Duodenal mucosa (tissue), 2 donors: Measurements from ENCODE around the gene CSPG5.

Experiments used
- H3K27ac ChIP-seq: one replicate; pipeline ENCODE4 v1.7.0; 2013; ENCODE audit warnings: low read depth, low read length
- H3K27me3 ChIP-seq, 2 donors: one replicate each; pipeline ENCODE4 v1.7.0; 2013; ENCODE audit warnings: low read length in 2 of 2, control low read depth in 1 of 2; ENCODE audit not compliant: insufficient read depth in 2 of 2, control insufficient read depth in 1 of 2
- H3K36me3 ChIP-seq, 2 donors: one replicate each; pipeline ENCODE4 v1.7.0; 2013; ENCODE audit warnings: low read length in 2 of 2, control low read depth in 1 of 2; ENCODE audit not compliant: insufficient read depth in 2 of 2, control insufficient read depth in 1 of 2
- H3K4me1 ChIP-seq, 2 donors: one replicate each; pipeline ENCODE4 v1.7.0; 2013; ENCODE audit warnings: low read length in 2 of 2, control low read depth in 1 of 2; ENCODE audit not compliant: insufficient read depth in 2 of 2, control insufficient read depth in 1 of 2
- H3K4me3 ChIP-seq, 2 donors: one replicate each; pipeline ENCODE4 v1.7.0; 2013; ENCODE audit warnings: low read length in 2 of 2, low read depth in 1 of 2
- H3K9ac ChIP-seq, 2 donors: one replicate each; pipeline ENCODE4 v1.7.0; 2013; ENCODE audit warnings: low read length in 2 of 2, low read depth in 1 of 2
- H3K9me3 ChIP-seq, 2 donors: one replicate each; pipeline ENCODE4 v1.7.0; 2013; ENCODE audit warnings: low read length in 2 of 2, control low read depth in 1 of 2; ENCODE audit not compliant: control insufficient read depth in 1 of 2

CSPG5 gene

DNA sequence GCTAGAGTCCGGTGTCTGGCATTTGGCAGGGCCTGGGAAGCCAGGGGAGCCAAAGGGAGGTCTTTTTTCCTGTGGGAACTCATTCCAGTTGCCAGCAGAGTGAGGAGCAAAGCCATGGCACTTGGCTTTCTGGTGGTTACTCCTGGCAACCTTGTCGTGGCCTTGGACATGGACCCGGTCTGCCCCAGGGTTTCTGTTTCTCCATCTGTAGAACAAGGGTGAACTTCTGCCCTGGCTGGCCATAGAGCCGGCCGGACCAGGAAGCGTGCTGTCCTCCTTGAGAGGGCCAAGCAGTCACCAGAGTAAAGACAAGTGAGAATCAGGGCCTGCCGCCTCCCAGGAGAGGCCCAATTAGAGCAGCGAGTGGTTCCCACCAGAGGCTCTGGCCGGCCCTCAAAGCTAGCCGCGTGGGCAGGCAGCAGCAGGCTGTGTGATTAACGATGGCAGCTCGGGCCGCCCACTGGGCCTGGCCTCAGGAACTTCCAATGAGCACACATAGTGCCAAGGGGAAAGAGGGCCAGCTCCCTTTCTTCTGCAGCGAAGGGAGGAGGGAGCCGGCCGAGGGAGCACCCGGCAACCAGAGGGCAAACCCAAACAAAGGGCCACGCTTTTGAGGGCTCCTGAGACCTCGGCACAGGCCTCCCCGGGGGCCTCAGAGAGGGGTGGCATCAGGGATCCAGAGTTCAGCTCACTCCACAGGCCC lies 36.0 kb downstream of the CSPG5 start:
- Histone ChIP-seq H3K9ac (no peak overlapping the region), H3K9me3 (no peaks in the 10 kb centered on the region), H3K4me3 (no peak overlapping the region), H3K27ac (no peak overlapping the region), H3K4me1 (no peaks in the 10 kb centered on the region), H3K27me3 (no peaks in the 10 kb centered on the region), H3K36me3 (no peaks in the 10 kb centered on the region)

GRCh38 chr3:47541583-47542108 lies 37.0 kb downstream of the CSPG5 start:
- Histone ChIP-seq H3K4me1 (no peaks in the 10 kb centered on the region), H3K27me3 (no peaks in the 10 kb centered on the region), H3K9me3 (no peaks in the 10 kb centered on the region)

GRCh38 chr3:47540281-47540680 lies 38.4 kb downstream of the CSPG5 start:
- Histone ChIP-seq H3K4me3 (no peak overlapping the region), H3K27me3 (no peaks in the 10 kb centered on the region), H3K36me3 (no peaks in the 10 kb centered on the region), H3K9me3 (no peaks in the 10 kb centered on the region), H3K4me1 (no peaks in the 10 kb centered on the region), H3K27ac (no peak overlapping the region), H3K9ac (no peak overlapping the region)

More at GRCh38 chr3:47541583-47542108, 37.0 kb downstream of the CSPG5 start:
- Histone ChIP-seq H3K9ac (no peak overlapping the region), H3K4me3 (no peak overlapping the region), H3K36me3 (no peaks in the 10 kb centered on the region), H3K27ac (no peak overlapping the region)

GRCh38 chr3:47536967-47537366 lies 41.7 kb downstream of the CSPG5 start:
- Histone ChIP-seq H3K9ac (no peak overlapping the region), H3K4me3 (no peak overlapping the region), H3K9me3 (no peaks in the 10 kb centered on the region), H3K27ac (no peak overlapping the region), H3K36me3 (no peaks in the 10 kb centered on the region), H3K4me1 (no peaks in the 10 kb centered on the region), H3K27me3 (no peaks in the 10 kb centered on the region)

GRCh38 chr3:47536221-47536891 lies 42.3 kb downstream of the CSPG5 start:
- Histone ChIP-seq H3K4me1 (no peaks in the 10 kb centered on the region), H3K27ac (no peak overlapping the region), H3K27me3 (no peaks in the 10 kb centered on the region), H3K4me3 (no peak overlapping the region), H3K9me3 (no peaks in the 10 kb centered on the region), H3K36me3 (no peaks in the 10 kb centered on the region), H3K9ac (no peak overlapping the region)

DNA sequence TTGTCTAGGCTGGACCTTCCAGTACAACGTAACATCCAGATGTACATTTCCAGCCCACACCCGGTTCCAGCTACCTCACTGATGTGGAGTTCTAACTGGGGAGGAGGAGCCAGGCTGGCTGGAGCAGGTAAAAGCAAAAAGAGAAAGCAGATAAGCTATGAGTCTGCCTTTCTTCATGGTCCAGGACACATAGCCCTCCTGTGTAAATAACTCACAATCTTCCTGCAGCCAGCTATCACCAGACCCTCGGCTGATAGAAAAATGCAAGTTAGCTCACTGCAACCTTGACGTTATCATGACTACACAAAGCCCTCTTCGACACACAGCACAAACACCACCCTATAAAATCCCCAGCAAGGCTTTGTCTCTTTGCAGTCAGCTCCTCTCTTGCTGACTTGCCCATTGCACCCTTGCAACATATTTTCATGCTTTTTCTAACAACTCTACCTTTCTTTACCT lies 44.6 kb downstream of the CSPG5 start:
- Histone ChIP-seq H3K4me3 (no peak overlapping the region), H3K27ac (no peak overlapping the region), H3K9ac (no peak overlapping the region), H3K9me3 (no peaks in the 10 kb centered on the region), H3K27me3 (no peaks in the 10 kb centered on the region), H3K36me3 (no peaks in the 10 kb centered on the region), H3K4me1 (no peaks in the 10 kb centered on the region)

GRCh38 chr3:47533481-47533880 lies 45.2 kb downstream of the CSPG5 start:
- Histone ChIP-seq H3K4me1 (no peaks in the 10 kb centered on the region), H3K36me3 (no peaks in the 10 kb centered on the region), H3K9ac (no peak overlapping the region), H3K9me3 (no peaks in the 10 kb centered on the region), H3K27me3 (no peaks in the 10 kb centered on the region), H3K4me3 (no peak overlapping the region), H3K27ac (no peak overlapping the region)

GRCh38 chr3:47527952-47528725 lies 50.5 kb downstream of the CSPG5 start:
- H3K4me1 ChIP-seq = no peaks in the 10 kb centered on the region
- no peak overlapping the region for H3K4me3 ChIP-seq
- H3K27me3 ChIP-seq = no peaks in the 10 kb centered on the region
- H3K36me3 ChIP-seq = no peaks in the 10 kb centered on the region
- H3K9me3 ChIP-seq = no peaks in the 10 kb centered on the region
- H3K27ac ChIP-seq = no peak overlapping the region
- no peak overlapping the region for H3K9ac ChIP-seq

- Histone ChIP-seq H3K9ac (no peak overlapping the region), H3K27ac (no peak overlapping the region), H3K36me3 (no peaks in the 10 kb centered on the region), H3K9me3 (no peaks in the 10 kb centered on the region), H3K27me3 (no peaks in the 10 kb centered on the region), H3K4me1 (peaks cover 4 to 5% of the 10 kb centered on the region in 2 donors), H3K4me3 (no peak overlapping the region)
Measured at GRCh38 chr3:47525617-47526016, 53.0 kb downstream of the CSPG5 start.
